Upper lobe of left lung (tissue), 4 donors: Measurements from ENCODE around the gene DYRK1A.

Experiments
- EP300 ChIP-seq, 4 donors: sonication (generic); formaldehyde crosslinking; IDR thresholded peaks; one replicate each; pipeline ENCODE4 v1.5.1; 2017; ENCODE audit warnings: antibody characterized with exemption in 4 of 4, control low read depth in 2 of 4
- POLR2A ChIP-seq, 4 donors: fragments of 450-650 bp; IDR thresholded peaks; one replicate each; pipeline ENCODE4 v1.5.1; 2016 to 2017; ENCODE audit warnings: antibody characterized with exemption in 4 of 4, mild to moderate bottlenecking in 2 of 4
- POLR2AphosphoS5 ChIP-seq, 2 donors: sonication (generic); formaldehyde crosslinking; IDR thresholded peaks; one replicate each; pipeline ENCODE4 v1.5.1; 2017; ENCODE audit warnings: antibody characterized with exemption in 2 of 2
- TF ChIP-seq, protein P1 (sequence below), 6 experiments: fragments of 450-650 bp in 4 of 6; fragments of 200-600 bp in 2 of 6; sonication (generic) in 2 of 6; IDR thresholded peaks; one replicate each; pipeline ENCODE4 v1.5.1; 2016 to 2019; ENCODE audit warnings: antibody characterized with exemption in 6 of 6

DNA sequence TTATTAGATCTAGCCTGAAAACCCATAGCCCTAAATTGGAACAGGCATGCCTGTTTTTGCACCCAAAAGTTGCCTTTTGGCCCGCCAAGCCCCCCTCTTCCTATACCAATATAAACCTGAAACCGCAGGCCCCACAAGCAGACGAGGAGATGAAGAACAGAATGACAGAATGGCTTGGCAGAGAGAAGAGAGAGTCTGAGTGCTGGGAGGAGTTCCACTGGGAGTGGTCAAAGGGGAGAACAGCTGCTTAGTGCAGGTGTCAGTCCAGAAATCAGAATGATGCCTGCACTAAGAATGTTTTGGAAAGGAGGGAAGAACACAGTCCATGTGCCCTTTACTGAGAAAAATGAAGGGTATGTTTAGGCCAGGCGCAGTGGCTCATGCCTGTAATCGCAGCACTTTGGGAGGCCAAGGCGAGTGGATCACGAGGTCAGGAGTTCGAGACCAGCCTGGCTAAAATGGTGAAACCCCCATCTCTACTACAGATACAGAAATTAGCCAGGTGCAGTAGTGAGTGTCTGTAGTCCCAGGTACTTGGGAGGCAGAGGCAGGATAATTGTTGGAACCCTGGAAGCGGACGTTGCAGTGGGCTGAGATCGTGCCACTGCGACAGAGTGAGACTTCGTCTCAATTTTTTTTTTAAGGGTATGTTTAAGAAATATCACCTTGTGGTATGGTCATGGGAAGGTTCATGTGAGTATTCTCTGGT lies 9.4 kb downstream of the DYRK1A start:
- TF ChIP-seq, protein P1, sequence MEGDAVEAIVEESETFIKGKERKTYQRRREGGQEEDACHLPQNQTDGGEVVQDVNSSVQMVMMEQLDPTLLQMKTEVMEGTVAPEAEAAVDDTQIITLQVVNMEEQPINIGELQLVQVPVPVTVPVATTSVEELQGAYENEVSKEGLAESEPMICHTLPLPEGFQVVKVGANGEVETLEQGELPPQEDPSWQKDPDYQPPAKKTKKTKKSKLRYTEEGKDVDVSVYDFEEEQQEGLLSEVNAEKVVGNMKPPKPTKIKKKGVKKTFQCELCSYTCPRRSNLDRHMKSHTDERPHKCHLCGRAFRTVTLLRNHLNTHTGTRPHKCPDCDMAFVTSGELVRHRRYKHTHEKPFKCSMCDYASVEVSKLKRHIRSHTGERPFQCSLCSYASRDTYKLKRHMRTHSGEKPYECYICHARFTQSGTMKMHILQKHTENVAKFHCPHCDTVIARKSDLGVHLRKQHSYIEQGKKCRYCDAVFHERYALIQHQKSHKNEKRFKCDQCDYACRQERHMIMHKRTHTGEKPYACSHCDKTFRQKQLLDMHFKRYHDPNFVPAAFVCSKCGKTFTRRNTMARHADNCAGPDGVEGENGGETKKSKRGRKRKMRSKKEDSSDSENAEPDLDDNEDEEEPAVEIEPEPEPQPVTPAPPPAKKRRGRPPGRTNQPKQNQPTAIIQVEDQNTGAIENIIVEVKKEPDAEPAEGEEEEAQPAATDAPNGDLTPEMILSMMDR (IDR thresholded peaks at IDR 0.05) = no peak
- TF ChIP-seq POLR2A (IDR thresholded peaks at IDR 0.05) (no peak), EP300 (IDR thresholded peaks at IDR 0.05) (no peak), POLR2AphosphoS5 (IDR thresholded peaks at IDR 0.05) (no peak)
